Aorta (tissue), 5 donors: Measurements from ENCODE around the gene TEC. TPM values are rescaled to one million over a fixed set of nuclear protein-coding genes. Genes with fewer than 3 reads are reported as not detected.

ENCODE experiments used
- ATAC-seq: fragments of 200-7000 bp; cut with Tn5 transposase; one replicate; pipeline ENCODE4 v1.9.1; 2022; ENCODE audit warnings: moderate library complexity; ENCODE audit not compliant: low FRiP score
- DNase-seq, 2 donors: peaks; one replicate each; pipeline ENCODE4 v3.0.0-alpha.2; 2020
- H3K27ac ChIP-seq, 2 donors: one replicate each; pipeline ENCODE4 v1.5.1; 2013; ENCODE audit warnings: low read length in 2 of 2, mild to moderate bottlenecking in 2 of 2, moderate library complexity in 2 of 2, control low read depth in 1 of 2, inconsistent platforms in 1 of 2, low read depth in 1 of 2
- H3K27me3 ChIP-seq, 2 donors: one replicate each; pipeline ENCODE4 v1.6.1; 2013; ENCODE audit warnings: control low read depth in 1 of 2, low read length in 1 of 2, mild to moderate bottlenecking in 1 of 2, moderate library complexity in 1 of 2; ENCODE audit not compliant: insufficient read depth in 2 of 2, control insufficient read depth in 1 of 2
- H3K36me3 ChIP-seq, 2 donors: one replicate each; pipeline ENCODE4 v1.6.1; 2013; ENCODE audit warnings: control low read depth in 1 of 2, low read length in 1 of 2, mild to moderate bottlenecking in 1 of 2; ENCODE audit not compliant: insufficient read depth in 2 of 2, control insufficient read depth in 1 of 2
- H3K4me1 ChIP-seq, 2 donors: one replicate each; pipeline ENCODE4 v1.6.1; 2013; ENCODE audit warnings: low read length in 2 of 2, control low read depth in 1 of 2, mild to moderate bottlenecking in 1 of 2, moderate library complexity in 1 of 2; ENCODE audit not compliant: insufficient read depth in 2 of 2, control insufficient read depth in 1 of 2
- H3K4me3 ChIP-seq, 2 donors: one replicate each; pipeline ENCODE4 v1.5.1; 2013; ENCODE audit warnings: low read length in 2 of 2, control low read depth in 1 of 2, mild to moderate bottlenecking in 1 of 2
- H3K9me3 ChIP-seq: one replicate; pipeline ENCODE4 v1.6.1; 2013; ENCODE audit warnings: mild to moderate bottlenecking, low read length; ENCODE audit not compliant: control insufficient read depth
- WGBS, 2 donors: extraction: QIAGEN DNeasy Blood & Tissue Kit; methylation state at CpG; one replicate each; pipeline ENCODE4 v1.1.7; 2013; 5-methylcytosine and 5-hydroxymethylcytosine counted together
- intact Hi-C, 2 donors: fragments of 100-400 bp; cut with DNase I; formaldehyde crosslinking; loops; one replicate each; pipeline versions ENCODE4 v1.14.2 to v1.15.0; 2022
- polyA plus RNA-seq, 2 donors: library from polyadenylated mRNA; stranded (reverse); fragments of 200-250 nt; gene quantifications; one replicate each; pipeline ENCODE4 v1.2.3, GENCODE V29; 2013
- total RNA-seq, 2 donors: library from RNA; stranded (reverse); fragmentation: NEBNext Ultra II Directional; extraction: Animal tissue kit (Norgen Biotek cat#: 25700); gene quantifications; one replicate each; pipeline ENCODE4 v1.2.1, GENCODE V29; 2021
- donor health status: healthy with polysubstance abuse.
- donor health status: Bipolar disorder and iron deficiency.
- donor health status: DM: no; HTN: no; CAD: no.
- donor health status: DM: no; HTN: no; CAD: no.
- donor health status: DM: yes; HTN: yes; CAD: no.

TEC gene
- total and polyA plus RNA-seq, 4 donors: 2.2 to 9.3 (median 4.0) TPM

GRCh38 chr4:48162162-48162561, 107.5 kb downstream of the TEC start:
- DNase-seq (no peak), ATAC-seq (no peak)
- WGBS, 2 donors: 57 to 58% methylated on average over 4 of the region's 4 CpGs
- no peaks in the 10 kb centered on the region for H3K27me3 ChIP-seq
- no peaks in the 10 kb centered on the region for H3K4me1 ChIP-seq
- H3K36me3 ChIP-seq: no peaks in the 10 kb centered on the region
- H3K9me3 ChIP-seq: no peaks in the 10 kb centered on the region
- no peak overlapping the region for H3K4me3 ChIP-seq
- H3K27ac ChIP-seq: no peak overlapping the region
- intact Hi-C loops: no loop called here

- peaks cover 0 to 4% of the 10 kb centered on the region in 2 donors for H3K36me3 ChIP-seq
- intact Hi-C loops: no loop called here
- DNase-seq (no peak), ATAC-seq (no peak)
- H3K4me3 ChIP-seq: no peak overlapping the region
- H3K27ac ChIP-seq: no peak overlapping the region
- 77 to 81% methylated on average over 3 of the region's 3 CpGs for WGBS, 2 donors
- peaks cover 2% of the 10 kb centered on the region for H3K9me3 ChIP-seq
- no peaks in the 10 kb centered on the region for H3K27me3 ChIP-seq
- H3K4me1 ChIP-seq: no peaks in the 10 kb centered on the region
These were observed 112.4 kb downstream of the TEC start for GRCh38 chr4:48157271-48157670.

- no peak overlapping the region for H3K4me3 ChIP-seq
- no peak for DNase-seq
- ATAC-seq: no peak
- H3K27me3 ChIP-seq: no peaks in the 10 kb centered on the region
- intact Hi-C loops: no loop called here
- H3K4me1 ChIP-seq: no peaks in the 10 kb centered on the region
- peaks cover 2% of the 10 kb centered on the region for H3K9me3 ChIP-seq
- H3K27ac ChIP-seq: no peak overlapping the region
- WGBS, 2 donors: 95 to 97% methylated on average over 1 of the region's 1 CpG
- H3K36me3 ChIP-seq: peaks cover 0 to 4% of the 10 kb centered on the region in 2 donors
These were observed 113.2 kb downstream of the TEC start for GRCh38 chr4:48156423-48156822.

- WGBS, 2 donors: 84 to 90% methylated on average over 1 of the region's 1 CpG
- Histone ChIP-seq H3K4me3 (no peak overlapping the region), H3K27me3 (no peaks in the 10 kb centered on the region), H3K9me3 (peaks cover 2% of the 10 kb centered on the region), H3K36me3 (peaks cover 0 to 4% of the 10 kb centered on the region in 2 donors), H3K4me1 (no peaks in the 10 kb centered on the region), H3K27ac (no peak overlapping the region)
- DNase-seq (no peak), ATAC-seq (no peak)
- intact Hi-C loops: no loop called here
These were observed 115.7 kb downstream of the TEC start for GRCh38 chr4:48153791-48154550.

GRCh38 chr4:48152259-48152658, 117.4 kb downstream of the TEC start:
- Histone ChIP-seq H3K9me3 (peaks cover 2% of the 10 kb centered on the region), H3K36me3 (peaks cover 0 to 4% of the 10 kb centered on the region in 2 donors), H3K4me1 (no peaks in the 10 kb centered on the region), H3K27ac (no peak overlapping the region), H3K4me3 (no peak overlapping the region), H3K27me3 (no peaks in the 10 kb centered on the region)
- intact Hi-C loops: no loop called here
- WGBS, 2 donors: 97 to 99% methylated on average over 5 of the region's 5 CpGs
- ATAC-seq: no peak
- no peak for DNase-seq

- H3K27ac ChIP-seq: no peak overlapping the region
- no peak overlapping the region for H3K4me3 ChIP-seq
- peaks cover 0 to 2% of the 10 kb centered on the region in 2 donors for H3K36me3 ChIP-seq
- no peak for ATAC-seq
- no peaks in the 10 kb centered on the region for H3K27me3 ChIP-seq
- DNase-seq: no peak
- no peaks in the 10 kb centered on the region for H3K4me1 ChIP-seq
- 84 to 89% methylated on average over 3 of the region's 3 CpGs for WGBS, 2 donors
- no peaks in the 10 kb centered on the region for H3K9me3 ChIP-seq
- intact Hi-C loops: no loop called here
These were observed 119.7 kb downstream of the TEC start for GRCh38 chr4:48149827-48150370.

- Histone ChIP-seq H3K4me1 (no peaks in the 10 kb centered on the region), H3K4me3 (no peak overlapping the region), H3K27me3 (no peaks in the 10 kb centered on the region), H3K27ac (no peak overlapping the region), H3K36me3 (peaks cover 0 to 2% of the 10 kb centered on the region in 2 donors), H3K9me3 (no peaks in the 10 kb centered on the region)
- intact Hi-C loops: no loop called here
- 84 to 90% methylated on average over 1 of the region's 1 CpG for WGBS, 2 donors
- ATAC-seq: no peak
- DNase-seq: no peak
These were observed 122.0 kb downstream of the TEC start for GRCh38 chr4:48147621-48148020.

GRCh38 chr4:48141048-48141447, 128.6 kb downstream of the TEC start:
- WGBS, 2 donors: 53 to 54% methylated on average over 2 of the region's 2 CpGs
- no peak overlapping the region for H3K27ac ChIP-seq
- DNase-seq (no peak), ATAC-seq (no peak)
- H3K4me3 ChIP-seq: no peak overlapping the region
- H3K27me3 ChIP-seq: no peaks in the 10 kb centered on the region
- peaks cover 2 to 6% of the 10 kb centered on the region in 2 donors for H3K36me3 ChIP-seq
- H3K4me1 ChIP-seq: peaks cover 0 to 4% of the 10 kb centered on the region in 2 donors
- H3K9me3 ChIP-seq: no peaks in the 10 kb centered on the region
- intact Hi-C loops: no loop called here

- ATAC-seq (no peak), DNase-seq (no peak)
- peaks cover 0 to 4% of the 10 kb centered on the region in 2 donors for H3K4me1 ChIP-seq
- no peaks in the 10 kb centered on the region for H3K9me3 ChIP-seq
- no peak overlapping the region for H3K27ac ChIP-seq
- 43 to 46% methylated on average over 3 of the region's 3 CpGs for WGBS, 2 donors
- intact Hi-C loops: loop anchor here in 1 of 2 donors (5.0 kb wide), 1 partner anchor 142 kb away; no protein-coding TSS in a partner anchor
- peaks cover 0 to 6% of the 10 kb centered on the region in 2 donors for H3K36me3 ChIP-seq
- no peaks in the 10 kb centered on the region for H3K27me3 ChIP-seq
- H3K4me3 ChIP-seq: no peak overlapping the region
These were observed 129.9 kb downstream of the TEC start for GRCh38 chr4:48139691-48140090.
